Measurements from ENCODE around the gene CDH18.

Gene CDH18

DNA sequence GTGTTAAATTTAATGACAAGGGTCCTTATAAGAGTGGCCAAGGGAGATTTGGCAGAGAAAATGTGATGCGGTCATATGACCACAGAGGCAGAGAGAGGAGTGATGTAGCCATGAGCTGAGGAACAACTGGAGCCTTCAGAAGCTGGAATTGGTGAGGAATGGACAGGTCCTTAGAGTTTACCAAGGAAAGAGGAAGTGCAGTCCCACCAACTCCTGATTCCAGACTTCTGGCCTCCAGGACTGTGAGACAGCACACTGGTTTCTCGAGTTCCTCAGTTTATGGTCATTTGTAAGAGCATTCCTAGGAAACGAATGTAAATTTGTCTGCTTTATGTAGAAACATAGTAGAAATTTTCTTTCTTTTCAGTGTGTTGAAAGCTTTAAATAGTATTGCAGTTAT is 410.1 kb downstream of the CDH18 start:
- DNase-seq: no peak

DNA sequence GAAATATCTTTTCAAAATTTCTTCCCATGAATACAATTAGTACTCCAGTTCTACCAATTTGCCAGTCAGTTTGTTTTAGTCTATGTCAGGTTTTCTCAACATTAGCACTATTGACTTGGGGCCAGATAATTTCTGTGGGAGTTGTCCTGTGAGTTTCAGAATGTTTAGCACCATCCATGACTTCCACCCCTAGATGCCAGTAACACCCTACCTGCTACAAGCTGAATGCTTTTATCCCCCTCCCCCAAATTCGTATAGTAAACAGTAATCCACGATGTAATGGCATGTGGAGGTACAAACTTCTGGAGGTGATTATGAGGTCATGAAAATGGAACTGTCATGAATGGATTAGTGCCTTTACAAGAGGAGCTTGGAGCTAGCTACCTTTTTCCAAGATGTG is 420.0 kb downstream of the CDH18 start:
- no peak for DNase-seq

DNA sequence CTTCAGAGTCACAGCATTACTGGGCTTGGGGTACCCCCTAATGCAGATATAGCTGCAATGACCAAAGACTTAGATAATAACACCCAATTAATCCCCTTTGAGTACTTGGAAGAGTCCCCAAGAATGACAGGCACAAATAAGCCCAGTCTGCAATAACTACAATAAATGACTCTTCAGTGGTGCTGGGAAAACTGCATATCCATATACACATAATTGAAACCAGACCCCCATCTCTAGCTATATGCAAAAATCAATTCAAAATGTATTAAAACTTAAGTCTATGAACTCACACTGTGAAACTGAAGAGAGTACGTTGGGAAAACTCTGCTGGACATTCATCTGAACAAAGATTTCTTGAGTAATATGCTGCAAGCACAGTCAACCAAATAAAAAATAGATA is 422.5 kb downstream of the CDH18 start:
- no peak for DNase-seq

DNA sequence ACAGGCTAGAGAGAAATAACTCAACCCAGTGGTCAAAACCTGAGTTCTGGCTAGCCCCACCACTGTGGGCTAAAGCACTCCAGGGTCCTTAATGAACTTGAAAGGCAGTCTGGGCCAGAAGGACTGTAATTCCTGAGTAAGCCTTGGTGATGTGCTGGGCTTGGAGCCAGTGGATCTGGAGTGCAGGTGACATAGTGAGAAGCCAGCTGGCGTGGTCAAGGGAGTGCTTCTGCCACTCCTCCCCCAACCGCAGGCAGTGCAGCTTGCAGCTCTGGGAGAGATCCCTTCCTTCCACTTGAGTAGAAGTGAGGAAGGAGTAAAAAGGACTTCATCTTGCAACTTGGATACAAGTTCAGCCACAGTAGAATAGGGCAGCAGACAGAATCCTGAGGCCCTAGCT is 424.0 kb downstream of the CDH18 start:
- no peak for DNase-seq

DNA sequence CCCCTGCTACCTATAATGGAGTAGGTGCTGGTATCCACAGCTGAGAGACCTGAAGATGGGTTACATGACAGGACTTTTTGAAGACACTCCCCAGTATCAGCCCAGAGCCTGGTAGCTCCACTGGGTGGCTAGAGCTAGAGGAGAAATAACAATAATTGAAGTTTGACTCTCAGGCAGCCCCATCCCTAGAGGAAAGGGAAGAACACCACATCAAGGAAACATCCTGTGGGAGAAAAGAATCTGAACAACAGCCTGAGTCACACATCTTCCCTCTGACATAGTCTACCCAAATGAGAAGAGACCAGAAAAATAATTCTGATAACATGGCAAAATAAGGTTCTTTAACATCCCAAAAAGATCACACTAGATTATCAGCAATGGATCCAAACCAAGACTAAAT is 432.1 kb downstream of the CDH18 start:
- DNase-seq: no peak

DNA sequence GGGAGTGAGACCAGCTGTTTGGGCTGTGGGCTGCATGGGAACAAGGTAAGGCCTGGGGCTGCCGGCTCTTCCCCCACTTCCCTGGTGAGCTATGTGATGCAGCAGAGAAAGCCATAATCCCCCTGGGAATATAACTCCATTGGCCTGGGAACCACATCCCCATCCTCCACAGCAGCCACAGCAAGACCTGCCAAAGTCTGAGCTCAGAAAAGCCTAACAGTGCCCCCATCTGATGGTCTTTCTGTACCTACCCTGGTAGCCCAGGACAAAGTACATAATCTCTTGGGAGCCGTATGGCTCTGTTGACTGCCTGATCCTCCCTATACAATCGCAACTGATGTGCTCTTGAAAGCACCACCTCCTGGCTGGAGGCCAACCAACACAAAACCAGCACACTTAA is 432.6 kb downstream of the CDH18 start:
- no peak for DNase-seq

DNA sequence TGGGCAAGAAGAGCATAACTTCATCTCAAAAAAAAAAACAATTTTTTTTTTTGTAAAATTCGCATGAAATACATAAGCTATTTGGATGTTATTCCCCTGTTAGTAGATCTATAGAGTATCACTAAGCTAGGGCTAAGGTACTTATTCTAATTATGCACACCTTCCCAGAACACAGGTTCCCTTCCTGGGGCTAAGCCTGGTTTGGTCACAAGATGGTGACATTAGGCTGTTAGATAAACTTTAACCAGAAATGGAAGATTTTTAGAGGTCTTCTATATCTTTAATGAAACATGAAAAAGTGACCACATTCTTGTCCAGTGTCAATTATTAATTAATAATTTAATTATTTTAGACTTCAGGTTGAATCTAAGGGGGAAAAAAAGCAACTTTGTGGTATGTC is 433.5 kb downstream of the CDH18 start:
- DNase-seq: no peak

DNA sequence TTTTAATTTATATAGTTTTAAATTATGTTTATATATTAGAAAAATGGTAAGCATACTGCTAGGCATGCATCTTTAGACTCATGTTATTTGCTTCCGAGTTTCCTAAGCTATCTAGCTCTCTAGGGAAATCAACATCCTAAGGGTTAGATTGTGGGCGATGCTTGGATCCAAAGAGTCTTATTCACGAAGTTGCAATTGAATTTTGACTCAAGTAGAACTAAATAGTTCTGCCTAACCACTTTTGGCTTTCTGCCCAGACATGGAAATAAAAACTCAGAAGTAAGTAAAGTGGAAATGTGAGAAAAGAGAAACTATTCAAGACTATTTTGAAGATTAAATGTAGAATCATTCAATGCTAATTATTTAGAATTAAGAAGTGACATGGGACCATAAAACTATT is 440.4 kb downstream of the CDH18 start:
- no peak for DNase-seq

DNA sequence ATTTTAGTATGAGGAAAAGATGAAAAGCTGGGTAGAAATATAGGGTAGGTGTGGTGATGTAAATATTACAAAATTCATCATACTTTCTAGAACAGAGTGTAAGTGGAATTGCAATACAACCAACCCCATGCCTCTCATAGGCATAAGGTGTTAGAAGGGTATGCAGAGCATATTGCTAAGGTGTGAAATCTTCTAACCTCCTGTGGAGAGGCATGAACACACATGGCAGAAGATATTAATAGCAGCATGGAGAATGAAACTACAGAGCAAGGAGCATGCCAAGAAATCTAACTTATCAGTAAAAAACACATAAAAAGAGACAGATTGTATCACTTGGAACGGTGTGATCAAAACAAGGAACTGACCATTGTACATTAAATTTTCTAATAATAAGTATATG is 441.5 kb downstream of the CDH18 start:
- no peak for DNase-seq

DNA sequence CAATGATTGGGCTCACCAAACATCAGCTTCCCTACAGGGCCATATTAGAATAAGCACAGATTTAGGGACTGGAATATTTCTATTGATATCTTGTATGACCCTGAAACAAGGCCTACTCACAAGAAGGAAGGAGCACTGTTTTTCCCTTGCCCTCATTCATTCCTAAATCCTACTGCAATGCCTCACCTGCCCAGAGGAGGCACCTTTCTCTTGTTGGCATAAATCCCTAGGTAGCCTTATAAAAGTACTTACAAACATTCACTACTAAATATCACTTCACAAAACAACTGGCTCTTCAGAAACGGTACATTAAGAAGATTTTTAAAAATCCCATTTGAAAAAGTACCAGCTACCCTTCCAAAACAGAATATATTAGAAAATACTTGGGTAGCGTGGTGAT is 449.4 kb downstream of the CDH18 start:
- no peak for DNase-seq

DNA sequence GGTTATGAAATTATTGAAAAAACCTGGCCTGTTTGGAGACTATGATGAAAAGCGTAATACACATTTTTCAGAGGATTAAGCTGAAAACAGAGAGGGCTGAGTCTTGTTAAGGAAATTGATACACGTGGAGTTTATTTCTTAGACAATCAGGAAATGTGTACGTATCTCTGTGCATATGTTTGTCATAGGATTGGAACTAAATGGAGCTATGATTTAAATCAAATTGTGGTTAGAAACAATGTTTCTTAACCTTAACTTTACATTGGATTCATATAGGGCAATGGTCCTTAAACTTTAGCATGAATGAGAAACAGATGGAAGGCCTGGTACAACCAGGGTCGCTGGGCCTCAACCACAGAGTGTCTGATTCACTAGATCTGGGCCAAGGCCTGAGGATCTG is 451.6 kb downstream of the CDH18 start:
- DNase-seq: no peak

DNA sequence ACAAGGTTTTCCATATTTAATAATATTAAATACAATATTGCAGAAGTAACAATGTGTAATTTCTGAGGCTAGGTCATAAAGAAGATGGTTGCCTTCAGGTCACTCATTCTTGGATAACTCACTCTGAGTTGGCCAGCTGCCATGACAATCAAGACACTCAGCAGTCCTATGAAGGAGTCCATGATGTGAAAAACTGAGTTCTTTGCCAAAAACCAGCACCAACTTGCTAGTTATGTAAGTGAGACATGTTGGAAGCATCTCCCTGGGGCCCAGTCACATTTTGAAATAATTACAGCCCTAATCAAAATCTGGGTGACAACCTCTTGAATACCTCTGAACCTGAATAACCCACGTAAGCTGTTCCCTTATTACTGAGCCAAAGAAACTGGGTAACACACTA is 453.2 kb downstream of the CDH18 start:
- no peak for DNase-seq

DNA sequence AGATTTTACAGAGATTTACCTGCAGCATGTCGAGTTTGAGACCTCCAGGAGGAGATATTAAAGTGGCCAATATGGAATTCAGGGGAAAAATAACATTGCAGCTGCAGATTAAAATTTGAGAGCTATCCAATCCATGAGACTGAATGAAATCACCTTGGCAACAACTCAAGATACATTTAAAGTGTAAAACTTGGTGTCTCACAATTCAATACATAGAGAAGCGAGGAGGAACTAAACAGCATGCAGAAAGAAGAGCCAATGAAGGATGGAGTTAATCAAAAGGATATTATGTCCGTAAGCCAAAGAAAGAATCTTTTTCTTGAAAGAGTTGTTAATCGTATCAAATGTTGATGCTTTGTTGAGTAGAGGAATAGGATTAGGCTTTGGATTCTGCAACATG is 455.1 kb downstream of the CDH18 start:
- no peak for DNase-seq

DNA sequence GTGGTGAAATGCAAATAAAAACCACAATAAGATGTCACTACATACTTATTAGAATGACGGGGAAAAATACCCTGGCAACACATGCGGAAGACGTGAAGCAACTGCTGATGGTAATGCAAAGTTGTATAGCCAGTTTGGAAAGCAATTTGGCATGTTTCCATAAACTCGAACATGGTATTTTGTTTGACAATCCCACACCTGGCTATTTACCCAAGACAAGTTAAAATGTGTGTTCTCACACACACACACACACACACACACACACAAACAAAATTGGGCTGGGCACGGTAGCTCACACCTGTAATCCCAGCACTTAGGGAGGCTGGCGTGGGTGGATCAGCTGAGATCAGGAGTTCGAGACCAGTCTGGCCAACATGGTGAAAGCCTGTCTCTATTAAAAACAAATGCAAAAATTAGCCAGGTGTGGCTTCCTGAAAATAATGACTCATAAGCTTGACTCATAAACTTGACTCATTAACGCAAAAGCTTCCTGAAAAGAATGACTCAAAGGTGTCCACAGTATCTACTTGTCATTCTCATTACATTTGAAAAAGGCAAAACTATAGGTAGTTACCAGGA is 456.5 kb downstream of the CDH18 start:
- no peak for DNase-seq

DNA sequence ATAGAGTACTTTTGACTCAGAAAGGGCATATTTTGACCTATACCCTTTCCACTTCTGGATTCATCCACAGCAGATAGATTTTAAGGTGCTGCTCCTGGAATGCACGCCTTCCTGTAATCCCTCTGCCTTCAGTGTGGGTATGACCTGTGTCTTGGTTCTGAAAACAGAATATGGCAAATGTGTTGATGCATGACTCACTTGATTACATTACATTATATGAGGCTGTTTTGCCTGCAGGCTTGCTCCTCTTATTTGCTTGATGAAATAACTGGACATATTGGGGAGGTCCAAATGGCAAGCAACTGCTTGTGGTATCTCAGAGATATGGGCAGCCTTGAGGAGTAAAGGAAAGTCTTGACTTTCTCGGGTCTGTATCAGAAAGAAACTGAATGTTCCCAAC is 468.6 kb downstream of the CDH18 start:
- no peak for DNase-seq

DNA sequence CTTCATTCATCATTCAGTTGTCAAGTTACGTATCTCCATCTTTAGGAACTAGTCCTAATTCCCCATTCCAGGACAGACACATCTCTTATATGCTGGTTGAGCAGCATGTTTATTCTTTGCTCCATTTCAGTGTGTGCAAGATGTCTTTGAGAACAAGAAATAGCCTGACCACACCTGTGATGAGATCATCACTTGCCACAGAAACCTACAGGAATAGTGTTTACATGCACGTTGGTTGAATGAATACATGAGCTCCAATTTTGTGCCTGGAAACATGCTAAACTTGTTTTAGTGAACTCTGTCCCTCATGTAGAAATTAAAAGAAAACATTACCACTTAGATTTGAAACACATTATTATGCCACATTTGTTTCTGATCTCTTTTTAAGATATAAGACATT is 489.1 kb downstream of the CDH18 start:
- DNase-seq: no peak

DNA sequence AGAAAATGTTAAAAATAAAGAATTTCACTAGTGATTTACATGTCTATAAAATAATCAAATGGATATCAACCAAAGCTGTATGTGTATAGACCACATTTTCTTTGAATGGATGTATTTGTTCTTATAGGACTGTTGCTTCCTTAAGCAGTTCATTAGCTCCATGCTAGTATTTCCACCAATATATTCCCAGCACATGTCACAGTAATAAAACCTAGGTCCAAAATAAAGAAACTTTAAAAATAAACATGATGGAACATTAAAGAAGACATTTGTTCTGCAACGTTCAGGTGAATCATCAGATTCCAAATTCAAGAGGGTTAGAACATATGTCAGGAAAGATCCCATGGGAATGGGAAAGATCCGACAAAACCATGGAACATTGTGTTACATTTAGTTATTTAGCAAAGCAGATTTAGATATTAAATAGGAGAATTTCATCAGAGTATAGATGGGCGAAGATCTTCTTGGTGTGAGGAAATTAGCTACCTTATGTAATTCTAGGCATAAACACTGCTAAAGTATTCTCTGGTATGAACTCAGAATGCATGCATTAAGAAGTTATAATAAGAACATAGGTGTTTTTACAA is 490.7 kb downstream of the CDH18 start:
- no peak for DNase-seq

DNA sequence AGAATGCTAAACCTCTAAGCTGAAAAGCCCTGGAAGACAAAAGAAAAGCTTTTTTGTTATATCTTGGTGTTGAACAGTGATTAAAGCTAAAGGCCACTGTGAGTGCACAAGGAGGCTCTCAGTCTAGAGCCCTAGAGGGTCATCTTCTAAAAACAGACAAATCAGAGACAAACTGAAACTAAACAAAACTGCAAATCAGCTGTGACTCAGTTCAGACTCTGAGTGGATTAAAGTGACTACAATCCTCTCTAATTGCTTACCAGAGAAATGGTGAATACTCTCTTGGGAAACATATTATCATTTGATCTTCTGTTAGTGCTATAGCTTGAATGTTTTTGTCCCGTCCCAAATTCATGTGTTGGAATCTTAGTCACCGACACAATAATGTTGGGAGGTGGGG is 491.9 kb downstream of the CDH18 start:
- DNase-seq: no peak

DNA sequence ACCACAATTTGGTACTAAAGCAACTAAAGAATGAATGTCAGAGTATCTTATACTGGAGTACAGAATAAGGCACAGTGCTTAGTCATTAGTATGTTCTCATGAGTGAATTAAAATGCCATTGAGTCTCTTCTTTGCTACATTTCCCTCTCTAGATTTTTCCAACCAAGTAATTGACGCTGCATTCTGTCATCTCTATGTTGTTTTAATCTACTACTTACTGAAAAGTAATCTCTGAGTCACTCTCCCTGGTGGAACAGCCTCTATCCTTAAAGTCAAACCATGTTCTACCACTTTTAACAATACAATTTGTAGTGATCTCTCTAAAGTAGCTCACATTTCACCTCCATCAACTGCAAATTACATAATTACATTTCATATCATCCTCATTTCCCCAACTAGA is 495.1 kb downstream of the CDH18 start:
- no peak for DNase-seq

DNA sequence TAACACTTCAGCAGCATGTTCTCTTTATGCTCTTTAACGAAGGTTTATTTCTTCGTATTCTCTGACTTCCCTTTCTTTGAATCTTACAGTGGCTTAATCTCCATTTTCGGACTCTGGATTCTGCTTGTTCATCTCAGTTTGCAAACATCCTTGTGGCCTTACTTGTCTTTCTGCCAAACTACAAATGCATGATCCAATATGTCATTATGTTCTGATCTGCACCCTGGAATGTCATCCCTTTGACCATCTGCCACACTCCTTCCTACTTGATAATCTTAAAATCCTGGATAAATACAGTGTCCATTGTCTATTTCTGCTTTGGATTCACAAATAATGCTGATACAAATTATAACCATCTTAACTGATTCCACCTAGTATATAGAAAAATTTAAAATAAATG is 499.2 kb downstream of the CDH18 start:
- no peak for DNase-seq

DNA sequence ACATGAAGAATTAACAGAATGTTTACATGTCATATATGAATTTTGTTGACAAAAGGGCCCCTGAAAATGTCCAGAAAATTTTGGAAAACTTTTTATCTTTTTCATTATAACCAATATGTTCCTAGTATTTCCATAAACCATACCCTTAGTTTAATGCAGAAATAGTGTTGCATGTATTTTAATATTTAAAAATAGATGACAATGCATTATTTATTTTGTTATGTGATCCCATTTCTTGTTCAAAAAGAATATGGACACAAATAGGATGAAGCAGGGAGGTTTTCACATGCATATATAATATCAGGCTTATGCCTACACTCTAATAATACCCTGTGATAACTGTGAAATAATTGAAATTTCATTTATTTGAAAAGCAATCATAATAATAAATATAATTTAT is 500.5 kb downstream of the CDH18 start:
- no peak for DNase-seq

DNA sequence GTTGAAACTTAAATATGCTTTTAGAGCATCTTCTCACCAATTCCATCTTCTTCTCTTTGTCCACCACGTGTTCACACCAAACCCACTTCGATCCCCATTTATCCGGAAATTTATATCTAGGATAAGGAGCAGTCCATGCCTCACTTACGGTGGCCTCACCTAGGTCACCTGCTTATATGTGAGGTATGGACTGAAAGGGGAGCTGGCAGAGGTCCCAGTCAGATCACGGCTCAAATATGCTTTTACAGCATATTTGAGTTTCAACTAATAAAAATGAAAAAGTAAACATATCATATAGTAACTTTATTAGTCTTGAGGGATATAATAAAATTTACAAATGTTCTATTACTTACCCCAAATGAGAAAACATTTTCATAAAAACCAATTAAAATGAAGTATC is 508.4 kb downstream of the CDH18 start:
- no peak for DNase-seq

DNA sequence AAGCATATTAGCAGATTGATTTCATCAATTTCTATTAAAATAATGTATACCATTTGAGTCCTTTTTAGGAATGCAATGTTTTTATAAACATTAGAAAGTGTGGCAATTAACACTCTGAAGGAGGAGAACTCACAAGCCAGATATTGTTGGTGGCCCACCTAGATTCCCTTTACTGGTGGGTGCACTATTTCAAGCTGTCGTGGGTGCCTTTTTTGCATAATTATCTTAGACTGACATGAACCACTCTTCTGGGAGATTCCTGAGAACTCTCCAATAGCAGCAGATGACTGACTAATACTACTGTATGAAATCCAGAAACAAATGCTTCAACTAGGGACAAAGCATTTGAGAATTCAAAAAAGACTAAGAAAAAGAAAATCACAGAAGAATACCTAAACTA is 526.0 kb downstream of the CDH18 start:
- no peak for DNase-seq

DNA sequence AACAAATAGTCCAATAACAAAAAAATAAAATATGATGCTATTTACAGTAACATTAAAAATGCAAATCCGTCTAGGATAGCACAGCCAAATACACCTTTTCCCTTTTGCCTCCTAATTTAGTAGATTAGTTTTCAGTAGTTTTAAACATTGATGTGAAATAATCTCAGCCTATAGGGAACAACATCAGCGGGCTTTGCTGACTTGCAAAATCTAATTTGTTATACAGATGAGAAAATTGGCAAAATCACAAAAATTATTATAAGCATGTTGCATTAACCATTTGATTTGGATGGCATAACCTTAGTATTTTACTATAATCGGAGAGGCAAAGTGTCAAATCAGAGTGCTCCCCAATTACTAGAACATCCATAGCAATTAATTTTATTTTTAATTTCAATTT is 563.5 kb downstream of the CDH18 start:
- DNase-seq: no peak

All from hematopoietic multipotent progenitor cell treated with erythropoietin and hydrocortisone succinate and interleukin-3 and kit ligand, for 8 days (in vitro differentiated cells).